ENCODE measurements around the gene MRPL17. TPM values are rescaled to one million over a fixed set of nuclear protein-coding genes. Genes with fewer than 3 reads are reported as not detected.

Gene MRPL17
- polyA plus RNA-seq, 1 donor (not counting 4 experiments of a cell fraction or from before 2014, with no cell fraction given) = 96.3 TPM

DNA sequence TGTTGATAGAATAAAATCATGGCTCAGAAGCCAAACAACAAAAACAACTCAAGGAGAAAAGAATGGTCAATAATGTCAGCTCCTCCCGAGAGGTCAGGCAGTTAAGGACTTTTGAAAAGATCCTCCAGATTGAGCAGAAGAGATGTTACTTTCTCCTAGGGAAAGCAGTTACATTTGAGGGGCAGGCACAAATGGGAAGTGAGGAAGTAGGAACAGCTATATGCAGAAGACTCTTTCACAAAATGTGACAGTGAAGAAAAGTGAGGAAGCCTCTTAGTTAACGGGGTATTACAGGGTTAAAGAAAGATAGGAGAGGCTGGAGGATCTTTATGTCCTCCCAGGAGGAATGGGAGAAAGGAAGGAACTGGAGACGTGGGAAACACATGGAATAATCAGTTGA is 31.0 kb downstream of the MRPL17 start:
- no peaks in the 10 kb centered on the region for H4K20me1 ChIP-seq (ENCODE audit: control insufficient read depth, extremely low read depth, insufficient read depth, low read length)
- H3K36me3 ChIP-seq (ENCODE audit: control insufficient read depth in 2 of 2, extremely low read depth in 1 of 2, insufficient read depth in 2 of 2, low read length in 2 of 2) = no peaks in the 10 kb centered on the region
- no peak overlapping the region for H3K27ac ChIP-seq (ENCODE audit: control insufficient read depth, insufficient read depth, low read length)
- H3K4me3 ChIP-seq (ENCODE audit: control insufficient read depth in 2 of 3, extremely low read depth in 1 of 3, insufficient read depth in 2 of 3, low read depth in 1 of 3, low read length in 3 of 3) = no peak overlapping the region
- H3K4me1 ChIP-seq (ENCODE audit: control insufficient read depth, extremely low read depth, insufficient read depth, low read length) = no peaks in the 10 kb centered on the region
- DNase-seq (ENCODE audit: low read depth, low spot score) (no peak), FAIRE-seq (no peak)
- H3K9me1 ChIP-seq (ENCODE audit: control insufficient read depth, extremely low read depth, insufficient read depth, low read length) = no peaks in the 10 kb centered on the region
- no peaks in the 10 kb centered on the region for H3K79me2 ChIP-seq (ENCODE audit: control insufficient read depth, insufficient read depth, low read length)
- H3K9me3 ChIP-seq (ENCODE audit: control insufficient read depth, low read depth, low read length) = no peaks in the 10 kb centered on the region
- peaks cover 60% of the 10 kb centered on the region for H3K27me3 ChIP-seq (ENCODE audit: control insufficient read depth, extremely low read depth, insufficient read depth, low read length)
- H2AFZ ChIP-seq (ENCODE audit: control insufficient read depth, low read length) = no peak overlapping the region
- no peak for TF ChIP-seq EZH2 (IDR thresholded peaks at IDR 0.05; ENCODE audit: low read length)
- TF ChIP-seq, protein P1, sequence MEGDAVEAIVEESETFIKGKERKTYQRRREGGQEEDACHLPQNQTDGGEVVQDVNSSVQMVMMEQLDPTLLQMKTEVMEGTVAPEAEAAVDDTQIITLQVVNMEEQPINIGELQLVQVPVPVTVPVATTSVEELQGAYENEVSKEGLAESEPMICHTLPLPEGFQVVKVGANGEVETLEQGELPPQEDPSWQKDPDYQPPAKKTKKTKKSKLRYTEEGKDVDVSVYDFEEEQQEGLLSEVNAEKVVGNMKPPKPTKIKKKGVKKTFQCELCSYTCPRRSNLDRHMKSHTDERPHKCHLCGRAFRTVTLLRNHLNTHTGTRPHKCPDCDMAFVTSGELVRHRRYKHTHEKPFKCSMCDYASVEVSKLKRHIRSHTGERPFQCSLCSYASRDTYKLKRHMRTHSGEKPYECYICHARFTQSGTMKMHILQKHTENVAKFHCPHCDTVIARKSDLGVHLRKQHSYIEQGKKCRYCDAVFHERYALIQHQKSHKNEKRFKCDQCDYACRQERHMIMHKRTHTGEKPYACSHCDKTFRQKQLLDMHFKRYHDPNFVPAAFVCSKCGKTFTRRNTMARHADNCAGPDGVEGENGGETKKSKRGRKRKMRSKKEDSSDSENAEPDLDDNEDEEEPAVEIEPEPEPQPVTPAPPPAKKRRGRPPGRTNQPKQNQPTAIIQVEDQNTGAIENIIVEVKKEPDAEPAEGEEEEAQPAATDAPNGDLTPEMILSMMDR (optimal IDR thresholded peaks at IDR 0.05 in 1 of 3, IDR thresholded peaks at IDR 0.05 in 1 of 3, conservative IDR thresholded peaks at IDR 0.05 in 1 of 3; ENCODE audit: extremely low read depth in 1 of 3, insufficient read depth in 2 of 3, low read length in 3 of 3) = no peak
- H3K9ac ChIP-seq (ENCODE audit: control insufficient read depth, extremely low read depth, insufficient read depth, low read length) = no peak overlapping the region
- dilution Hi-C loops (cut with MboI; ENCODE audit: extremely low pct_ligation_motif_present, low sequenced_read_pairs) = no loop called here
- no peak overlapping the region for H3K4me2 ChIP-seq (ENCODE audit: control insufficient read depth, extremely low read depth, insufficient read depth, low read depth, low read length)

DNA sequence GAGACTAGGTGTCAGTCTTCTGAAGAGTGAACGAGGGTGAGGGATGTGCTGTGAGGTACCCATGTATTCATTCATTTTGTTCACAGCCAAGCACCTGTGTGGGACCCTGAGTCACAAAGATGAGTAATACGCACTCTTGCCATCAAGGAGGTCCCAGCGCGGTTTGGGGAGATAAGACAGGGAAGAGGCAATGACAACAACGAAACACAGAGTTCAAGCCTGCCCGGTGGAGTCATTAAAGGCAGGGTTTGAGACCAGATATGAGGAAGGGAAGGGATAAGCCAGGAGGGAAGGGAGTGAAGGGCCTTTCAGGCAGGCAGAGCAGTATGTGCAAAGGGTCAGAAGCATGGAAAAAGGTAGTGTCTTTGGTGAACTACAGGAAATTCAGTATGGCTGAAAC is 32.2 kb downstream of the MRPL17 start:
- dilution Hi-C loops (cut with MboI; ENCODE audit: extremely low pct_ligation_motif_present, low sequenced_read_pairs) = no loop called here
- H3K4me2 ChIP-seq (ENCODE audit: control insufficient read depth, extremely low read depth, insufficient read depth, low read depth, low read length) = no peak overlapping the region
- H3K79me2 ChIP-seq (ENCODE audit: control insufficient read depth, insufficient read depth, low read length) = no peaks in the 10 kb centered on the region
- no peak for FAIRE-seq
- no peak overlapping the region for H2AFZ ChIP-seq (ENCODE audit: control insufficient read depth, low read length)
- no peak overlapping the region for H3K27ac ChIP-seq (ENCODE audit: control insufficient read depth, insufficient read depth, low read length)
- no peak for DNase-seq (ENCODE audit: low read depth, low spot score)
- H3K36me3 ChIP-seq (ENCODE audit: control insufficient read depth in 2 of 2, extremely low read depth in 1 of 2, insufficient read depth in 2 of 2, low read length in 2 of 2) = no peaks in the 10 kb centered on the region
- no peaks in the 10 kb centered on the region for H3K4me1 ChIP-seq (ENCODE audit: control insufficient read depth, extremely low read depth, insufficient read depth, low read length)
- no peak overlapping the region for H3K9ac ChIP-seq (ENCODE audit: control insufficient read depth, extremely low read depth, insufficient read depth, low read length)
- H3K9me1 ChIP-seq (ENCODE audit: control insufficient read depth, extremely low read depth, insufficient read depth, low read length) = no peaks in the 10 kb centered on the region
- no peak overlapping the region for H3K4me3 ChIP-seq (ENCODE audit: control insufficient read depth in 2 of 3, extremely low read depth in 1 of 3, insufficient read depth in 2 of 3, low read depth in 1 of 3, low read length in 3 of 3)
- H3K9me3 ChIP-seq (ENCODE audit: control insufficient read depth, low read depth, low read length) = no peaks in the 10 kb centered on the region
- peaks cover 48% of the 10 kb centered on the region for H3K27me3 ChIP-seq (ENCODE audit: control insufficient read depth, extremely low read depth, insufficient read depth, low read length)
- no peaks in the 10 kb centered on the region for H4K20me1 ChIP-seq (ENCODE audit: control insufficient read depth, extremely low read depth, insufficient read depth, low read length)
- TF ChIP-seq, protein P1 (optimal IDR thresholded peaks at IDR 0.05 in 1 of 3, IDR thresholded peaks at IDR 0.05 in 1 of 3, conservative IDR thresholded peaks at IDR 0.05 in 1 of 3; ENCODE audit: extremely low read depth in 1 of 3, insufficient read depth in 2 of 3, low read length in 3 of 3) = no peak
- no peak for TF ChIP-seq EZH2 (IDR thresholded peaks at IDR 0.05; ENCODE audit: low read length)

Measured in keratinocyte (primary cell).